ENCODE data around the gene CDKN2B-AS1. TPM values are rescaled to one million over a fixed set of nuclear protein-coding genes. Genes with fewer than 3 reads are reported as not detected.

CDKN2B-AS1 gene
- total RNA-seq, 2 donors from 2014 or later = 0.62 TPM; not detected in 1

GRCh38 chr9:22088717-22089061, 94.1 kb downstream of the CDKN2B-AS1 start:
- Histone ChIP-seq H3K27me3 (replicated peaks; ENCODE audit: insufficient read depth) (no peaks in the 10 kb centered on the region), H3K9me3 (no peaks in the 10 kb centered on the region), H3K4me3 (no peak overlapping the region), H3K4me1 (replicated peaks) (no peaks in the 10 kb centered on the region), H3K36me3 (no peaks in the 10 kb centered on the region), H3K27ac (no peak overlapping the region)
- DNase-seq (ENCODE audit: low spot score) = peak; percentile 32
- 7% methylated on average over 1 of the region's 1 CpG for WGBS
- intact Hi-C loops (cut with DNase I) = no loop called here
- TF ChIP-seq POLR2AphosphoS5 (IDR thresholded peaks at IDR 0.05) (peak; percentile 69), POLR2A (IDR thresholded peaks at IDR 0.05) (no peak)
- TF ChIP-seq, protein P1, sequence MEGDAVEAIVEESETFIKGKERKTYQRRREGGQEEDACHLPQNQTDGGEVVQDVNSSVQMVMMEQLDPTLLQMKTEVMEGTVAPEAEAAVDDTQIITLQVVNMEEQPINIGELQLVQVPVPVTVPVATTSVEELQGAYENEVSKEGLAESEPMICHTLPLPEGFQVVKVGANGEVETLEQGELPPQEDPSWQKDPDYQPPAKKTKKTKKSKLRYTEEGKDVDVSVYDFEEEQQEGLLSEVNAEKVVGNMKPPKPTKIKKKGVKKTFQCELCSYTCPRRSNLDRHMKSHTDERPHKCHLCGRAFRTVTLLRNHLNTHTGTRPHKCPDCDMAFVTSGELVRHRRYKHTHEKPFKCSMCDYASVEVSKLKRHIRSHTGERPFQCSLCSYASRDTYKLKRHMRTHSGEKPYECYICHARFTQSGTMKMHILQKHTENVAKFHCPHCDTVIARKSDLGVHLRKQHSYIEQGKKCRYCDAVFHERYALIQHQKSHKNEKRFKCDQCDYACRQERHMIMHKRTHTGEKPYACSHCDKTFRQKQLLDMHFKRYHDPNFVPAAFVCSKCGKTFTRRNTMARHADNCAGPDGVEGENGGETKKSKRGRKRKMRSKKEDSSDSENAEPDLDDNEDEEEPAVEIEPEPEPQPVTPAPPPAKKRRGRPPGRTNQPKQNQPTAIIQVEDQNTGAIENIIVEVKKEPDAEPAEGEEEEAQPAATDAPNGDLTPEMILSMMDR (IDR thresholded peaks at IDR 0.05) = no peak

DNA sequence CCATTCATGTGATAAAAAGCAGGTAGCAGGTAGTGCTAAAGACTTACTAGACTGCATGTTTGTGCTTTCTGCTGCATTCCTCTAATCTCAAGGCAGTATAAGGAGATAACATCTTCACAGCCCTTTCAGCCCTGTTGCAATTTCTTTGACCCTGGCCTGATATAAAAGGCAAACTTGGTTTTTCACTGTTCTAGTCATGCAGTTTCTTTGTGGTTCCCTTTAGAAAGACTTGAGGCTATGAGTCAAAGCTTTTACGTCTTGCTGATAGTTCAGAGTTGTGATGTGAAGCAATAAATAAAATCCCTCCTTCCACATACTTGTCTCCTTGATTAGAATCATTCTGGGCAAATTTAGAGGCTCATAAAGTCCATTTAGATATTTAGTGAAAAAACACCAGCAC, 103.1 kb downstream of the CDKN2B-AS1 start:
- no peak for DNase-seq (ENCODE audit: low spot score)
- Histone ChIP-seq H3K27me3 (replicated peaks; ENCODE audit: insufficient read depth) (no peaks in the 10 kb centered on the region), H3K4me3 (no peak overlapping the region), H3K9me3 (no peaks in the 10 kb centered on the region), H3K4me1 (replicated peaks) (peaks cover 4% of the 10 kb centered on the region), H3K27ac (peak overlapping the region; percentile 0 to 59), H3K36me3 (no peaks in the 10 kb centered on the region)
- intact Hi-C loops (cut with DNase I) = no loop called here
- TF ChIP-seq POLR2A (IDR thresholded peaks at IDR 0.05) (no peak), POLR2AphosphoS5 (IDR thresholded peaks at IDR 0.05) (peak; percentile 28)
- TF ChIP-seq, protein P1 (IDR thresholded peaks at IDR 0.05) = no peak
- 14% methylated on average over 1 of the region's 1 CpG for whole genome bisulfite sequencing

DNA sequence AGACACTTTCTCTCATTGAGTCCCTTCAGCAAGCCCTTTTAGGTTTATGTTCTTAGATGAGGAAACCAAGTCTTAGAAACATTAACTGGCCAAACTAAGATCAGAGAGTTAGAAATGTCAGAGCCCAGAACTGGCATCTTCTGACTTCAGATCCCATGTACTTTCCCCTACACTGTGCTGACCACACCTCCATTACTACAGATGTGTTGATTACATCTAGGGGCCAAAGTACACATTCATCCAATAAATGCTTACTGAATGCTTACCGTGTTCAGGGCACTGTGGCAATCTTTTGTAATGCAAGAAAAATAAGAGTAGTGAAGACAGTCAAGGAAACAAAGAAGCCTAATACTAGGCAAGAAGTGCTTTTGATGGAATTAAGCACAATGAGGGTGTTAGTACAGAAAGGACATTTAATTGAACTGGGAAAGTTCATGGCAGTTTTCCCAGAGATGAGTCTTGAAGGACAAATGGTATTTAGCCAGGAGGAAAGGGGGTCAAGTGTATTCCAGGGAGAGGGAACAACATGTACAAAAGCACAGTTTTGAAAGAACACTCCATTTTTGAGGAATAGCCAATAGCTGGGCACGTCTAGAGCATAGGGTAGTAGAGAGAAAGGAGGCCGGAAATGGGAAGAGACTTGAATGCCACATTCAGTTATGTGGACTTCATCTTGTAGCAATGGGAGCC, 104.2 kb downstream of the CDKN2B-AS1 start:
- 32% methylated on average over 3 of the region's 3 CpGs for WGBS
- Histone ChIP-seq H3K4me3 (no peak overlapping the region), H3K36me3 (no peaks in the 10 kb centered on the region), H3K27me3 (replicated peaks; ENCODE audit: insufficient read depth) (no peaks in the 10 kb centered on the region), H3K9me3 (no peaks in the 10 kb centered on the region), H3K27ac (peak overlapping the region; percentile 15 to 59), H3K4me1 (replicated peaks) (peaks cover 4% of the 10 kb centered on the region)
- TF ChIP-seq POLR2A (IDR thresholded peaks at IDR 0.05) (no peak), POLR2AphosphoS5 (IDR thresholded peaks at IDR 0.05) (peak; percentile 56)
- DNase-seq (ENCODE audit: low spot score) = no peak
- intact Hi-C loops (cut with DNase I) = no loop called here

GRCh38 chr9:22100626-22101025, 106.0 kb downstream of the CDKN2B-AS1 start:
- Histone ChIP-seq H3K36me3 (no peaks in the 10 kb centered on the region), H3K4me3 (no peak overlapping the region), H3K27me3 (replicated peaks; ENCODE audit: insufficient read depth) (no peaks in the 10 kb centered on the region), H3K4me1 (replicated peaks) (peaks cover 4% of the 10 kb centered on the region), H3K27ac (no peak overlapping the region), H3K9me3 (no peaks in the 10 kb centered on the region)
- DNase-seq (ENCODE audit: low spot score) = no peak
- 90% methylated on average over 2 of the region's 2 CpGs for whole genome bisulfite sequencing
- TF ChIP-seq POLR2AphosphoS5 (IDR thresholded peaks at IDR 0.05) (no peak), POLR2A (IDR thresholded peaks at IDR 0.05) (no peak)
- TF ChIP-seq, protein P1 (IDR thresholded peaks at IDR 0.05) = no peak
- intact Hi-C loops (cut with DNase I) = no loop called here

DNA sequence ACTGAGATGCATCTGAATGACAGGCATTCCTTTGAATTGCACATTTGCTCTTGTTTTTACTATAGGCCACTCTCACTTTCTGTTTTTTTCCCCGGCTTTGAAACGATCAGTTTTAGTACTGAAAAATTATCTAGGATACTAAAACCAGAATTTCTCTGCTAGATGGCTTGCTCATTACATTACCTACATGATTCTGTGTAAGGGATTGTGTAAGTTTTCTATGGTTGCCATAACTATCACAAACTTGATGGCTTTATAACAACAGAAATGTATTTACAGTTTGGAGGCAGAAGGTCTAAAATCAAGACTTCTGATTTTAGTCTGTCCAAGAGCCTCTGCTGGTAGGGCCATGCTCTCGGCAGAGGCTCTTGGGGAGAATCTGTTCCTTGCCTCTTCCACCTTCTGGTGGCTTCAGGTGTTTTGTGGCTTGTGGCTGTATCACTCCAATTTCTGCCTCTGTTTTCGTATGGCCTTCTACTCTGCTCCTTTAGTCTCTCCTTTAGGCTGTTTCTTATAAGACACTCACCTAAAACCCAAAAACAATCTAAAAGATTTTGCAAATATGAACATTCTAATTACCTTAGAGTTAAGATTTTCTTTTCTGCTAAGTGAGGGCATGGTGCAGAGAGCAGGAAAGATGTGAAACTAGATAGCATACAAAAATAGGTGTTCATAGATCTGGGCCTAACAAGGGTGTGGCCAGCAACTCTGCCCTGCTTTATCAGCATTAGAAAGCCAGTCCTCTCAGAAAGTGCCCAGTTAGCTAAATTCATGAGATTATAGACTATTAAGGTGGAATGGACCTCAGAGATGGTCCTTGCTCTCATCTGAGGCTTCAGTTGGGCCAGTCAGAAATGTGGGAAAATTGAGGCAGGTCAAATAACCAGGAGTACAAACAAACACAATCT, 107.8 kb downstream of the CDKN2B-AS1 start:
- H3K4me1 ChIP-seq (replicated peaks) = peaks cover 4% of the 10 kb centered on the region
- TF ChIP-seq POLR2AphosphoS5 (IDR thresholded peaks at IDR 0.05) (no peak), POLR2A (IDR thresholded peaks at IDR 0.05) (no peak)
- TF ChIP-seq, protein P1 (IDR thresholded peaks at IDR 0.05) = no peak
- H3K36me3 ChIP-seq = no peaks in the 10 kb centered on the region
- H3K27me3 ChIP-seq (replicated peaks; ENCODE audit: insufficient read depth) = no peaks in the 10 kb centered on the region
- intact Hi-C loops (cut with DNase I) = no loop called here
- H3K9me3 ChIP-seq = no peaks in the 10 kb centered on the region
- no peak overlapping the region for H3K4me3 ChIP-seq
- DNase-seq (ENCODE audit: low spot score) = no peak
- WGBS = 96% methylated on average over 4 of the region's 4 CpGs
- H3K27ac ChIP-seq = no peak overlapping the region
